Gastroesophageal sphincter (tissue), 3 donors: ENCODE results near the gene LAP3.

ENCODE experiments used
- CTCF ChIP-seq, 4 experiments: fragments of 200-600 bp in 2 of 4; fragments of 450-650 bp in 2 of 4; sonication (generic) in 1 of 4; IDR thresholded peaks; one replicate each; pipeline ENCODE4 v1.5.1; 2017 to 2019; ENCODE audit warnings: antibody characterized with exemption in 4 of 4, mild to moderate bottlenecking in 2 of 4, moderate library complexity in 2 of 4
- EP300 ChIP-seq: sonication (generic); formaldehyde crosslinking; IDR thresholded peaks from one replicate; pipeline ENCODE4 v1.6.1; 2017; ENCODE audit warnings: antibody characterized with exemption, mild to moderate bottlenecking

GRCh38 chr4:17559709-17560048 is 17.3 kb upstream of the LAP3 start:
- TF ChIP-seq CTCF (IDR thresholded peaks at IDR 0.05) = no peak
- no peak for TF ChIP-seq EP300
